GM21576 (cell line): Measurements from ENCODE around the gene IL1F10.
"Not testable (repeated sequence)": the region's sequence is repeated elsewhere in the genome, so short reads cannot be mapped to it uniquely, and the experiment has no call there.

Experiments used
- ATAC-seq: cut with Tn5 transposase; IDR thresholded peaks from one replicate; pipeline ENCODE4 v1.9.1; 2021; ENCODE audit warnings: mild to moderate bottlenecking, moderate library complexity; ENCODE audit not compliant: unreplicated experiment

Gene IL1F10

DNA sequence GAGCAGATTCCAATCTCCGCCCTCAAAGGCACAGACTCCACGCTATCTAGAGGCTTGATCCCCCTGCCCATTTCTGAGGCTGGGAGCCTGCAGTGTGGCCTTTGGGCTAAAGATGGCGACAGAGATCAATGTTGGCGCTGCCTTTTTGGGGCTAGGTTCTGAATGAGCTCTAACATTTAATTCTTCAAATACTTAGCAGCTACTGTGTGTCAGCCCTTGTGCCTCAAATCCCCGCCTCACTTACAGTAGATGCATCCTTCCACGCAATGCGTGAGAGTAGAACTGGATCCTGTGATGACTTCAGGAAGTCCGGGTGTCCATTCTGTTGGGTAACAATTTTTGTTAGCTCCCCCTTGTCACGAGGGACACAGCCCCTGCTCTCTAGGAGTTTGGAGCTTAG is 12.4 kb downstream of the IL1F10 start:
- ATAC-seq = no peak

GRCh38 chr2:113081488-113082210 is 13.9 kb downstream of the IL1F10 start:
- ATAC-seq = no peak

DNA sequence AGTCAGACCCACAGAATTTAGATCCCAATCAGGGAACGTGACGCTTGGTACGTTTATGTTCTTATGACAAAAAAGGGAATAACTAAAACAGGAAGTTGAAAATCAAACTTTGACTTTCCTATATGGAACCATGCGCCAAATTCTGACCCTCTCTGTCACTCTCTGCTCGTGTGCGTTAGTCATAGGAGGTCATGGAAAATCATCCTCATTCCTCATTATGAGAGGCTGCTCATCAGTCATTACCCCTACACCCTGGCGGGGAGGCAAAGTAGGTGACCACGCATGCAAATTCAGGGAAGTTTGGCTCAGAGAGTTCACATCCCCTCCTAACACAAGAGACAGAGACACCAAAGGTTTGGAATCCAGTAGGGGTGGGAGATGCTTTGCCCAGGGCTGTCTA is 15.5 kb downstream of the IL1F10 start:
- ATAC-seq = no peak

DNA sequence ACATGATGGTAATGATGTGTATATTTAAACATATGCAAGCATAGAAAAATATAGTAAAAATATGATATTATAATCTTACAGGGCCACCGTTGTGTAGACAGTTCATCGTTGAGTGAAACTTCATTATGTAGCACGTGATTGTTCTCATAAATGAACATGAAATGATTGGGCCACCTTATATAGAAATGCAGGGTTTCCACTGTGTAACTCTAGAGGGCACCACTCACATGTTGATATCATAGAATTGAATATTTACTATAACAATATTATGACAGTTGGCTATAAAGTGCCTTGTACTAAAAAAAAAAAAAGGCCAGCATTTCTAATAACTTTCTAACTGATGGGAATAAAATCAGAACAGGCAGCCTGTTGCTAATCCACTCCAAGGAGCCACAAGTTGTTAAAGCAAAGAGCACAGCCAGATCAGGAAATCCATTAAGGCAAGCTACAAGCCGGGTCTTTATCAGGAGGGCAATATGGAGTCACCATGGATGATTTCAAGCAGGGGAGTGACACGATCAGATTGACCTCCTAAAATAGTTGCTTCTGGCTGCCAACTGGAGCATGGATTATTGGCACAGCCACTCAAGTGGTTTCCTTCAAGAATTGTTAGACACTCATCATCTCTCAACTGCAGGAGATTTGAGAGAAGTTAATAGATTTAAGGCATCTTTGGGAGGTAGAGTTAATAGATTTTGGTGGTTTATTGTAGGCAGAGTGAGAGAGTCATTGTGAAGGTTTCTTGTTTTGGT is 16.7 kb downstream of the IL1F10 start:
- ATAC-seq = no peak

GRCh38 chr2:113085542-113085941 is 17.8 kb downstream of the IL1F10 start:
- ATAC-seq = no peak

GRCh38 chr2:113088213-113088992 is 20.6 kb downstream of the IL1F10 start:
- ATAC-seq = no peak

DNA sequence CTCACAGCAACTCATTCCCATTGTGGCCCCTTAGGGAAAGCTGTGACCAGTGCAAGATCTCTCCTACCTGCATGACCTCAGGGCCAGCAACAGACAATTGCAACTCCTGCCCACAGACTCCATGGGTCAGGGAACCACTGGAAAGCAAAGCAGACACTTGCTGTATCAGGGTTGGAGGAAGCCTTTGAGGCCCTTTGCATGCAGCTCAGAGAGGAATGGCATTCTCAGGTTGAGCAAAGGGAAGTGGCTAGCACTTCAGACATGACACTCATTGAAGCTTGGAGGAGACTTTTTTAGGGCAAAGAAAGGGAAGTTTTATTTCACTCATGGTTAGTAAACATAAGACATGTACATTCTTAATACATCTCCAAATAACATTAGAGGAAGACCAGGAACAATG is 22.1 kb downstream of the IL1F10 start:
- ATAC-seq = no peak

- no peak for ATAC-seq
Observed at GRCh38 chr2:113091231-113091896, 23.6 kb downstream of the IL1F10 start.

DNA sequence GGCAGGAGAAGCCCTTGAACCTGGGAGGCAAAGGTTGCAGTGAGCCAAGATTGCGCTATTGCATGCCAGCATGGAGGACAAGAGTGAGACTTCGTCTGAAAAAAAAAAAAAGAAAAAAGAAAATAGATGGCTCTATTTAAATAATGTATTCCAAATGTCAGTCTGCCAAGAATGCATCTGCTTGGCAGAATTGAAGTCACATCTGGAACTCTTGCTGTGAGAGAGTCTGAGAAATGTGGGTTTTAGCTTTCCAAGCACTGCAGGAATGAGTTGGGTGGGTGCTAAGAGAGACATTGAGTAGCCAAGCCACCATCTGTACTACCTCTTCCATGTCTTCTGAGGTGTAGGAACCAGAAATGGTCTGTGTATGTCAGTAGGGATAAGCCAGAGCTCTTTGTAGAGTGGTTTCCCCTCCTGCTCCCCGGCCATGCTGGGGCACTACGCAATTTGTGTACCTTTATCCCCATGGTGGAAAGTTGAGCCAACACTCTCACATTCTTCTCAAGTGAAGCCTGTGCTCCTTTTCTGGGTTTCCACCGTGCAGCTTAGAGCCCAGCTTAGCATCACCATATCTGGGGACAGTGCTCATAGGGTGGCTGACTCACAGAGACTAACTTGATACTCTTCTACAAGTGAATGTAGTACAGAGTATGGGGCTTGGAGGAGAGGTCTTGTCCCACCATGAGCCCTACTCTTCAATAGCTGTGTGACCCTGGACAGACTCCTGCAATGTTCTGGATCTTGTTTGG is 25.3 kb downstream of the IL1F10 start:
- no peak for ATAC-seq

DNA sequence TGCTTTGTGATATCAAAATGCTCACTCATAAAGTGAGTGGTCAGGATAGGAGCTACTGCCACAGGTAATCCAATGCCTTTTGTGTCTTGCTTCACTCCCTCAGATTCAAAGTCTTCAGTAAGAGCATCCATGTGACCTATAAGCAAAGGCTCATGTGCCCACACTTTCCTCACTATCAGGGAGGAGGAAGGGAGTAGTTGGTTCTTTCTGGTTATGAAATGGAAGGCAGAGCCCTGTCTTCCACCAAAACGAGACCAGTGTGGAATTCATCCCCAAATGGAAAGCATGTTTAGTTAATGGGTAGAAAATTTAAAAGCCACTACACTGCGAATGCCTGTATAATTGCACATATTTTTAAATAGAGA is 25.8 kb downstream of the IL1F10 start:
- no peak for ATAC-seq

GRCh38 chr2:113096306-113096705 is 28.5 kb downstream of the IL1F10 start:
- ATAC-seq = not testable (repeated sequence)

GRCh38 chr2:113096842-113097618 is 29.3 kb downstream of the IL1F10 start:
- not testable (repeated sequence) for ATAC-seq

- no peak for ATAC-seq
Observed at GRCh38 chr2:113098041-113098440, 30.3 kb downstream of the IL1F10 start.

GRCh38 chr2:113098532-113098931 is 30.8 kb downstream of the IL1F10 start:
- ATAC-seq = no peak

- ATAC-seq = no peak
Observed at GRCh38 chr2:113102133-113102532, 34.4 kb downstream of the IL1F10 start.

DNA sequence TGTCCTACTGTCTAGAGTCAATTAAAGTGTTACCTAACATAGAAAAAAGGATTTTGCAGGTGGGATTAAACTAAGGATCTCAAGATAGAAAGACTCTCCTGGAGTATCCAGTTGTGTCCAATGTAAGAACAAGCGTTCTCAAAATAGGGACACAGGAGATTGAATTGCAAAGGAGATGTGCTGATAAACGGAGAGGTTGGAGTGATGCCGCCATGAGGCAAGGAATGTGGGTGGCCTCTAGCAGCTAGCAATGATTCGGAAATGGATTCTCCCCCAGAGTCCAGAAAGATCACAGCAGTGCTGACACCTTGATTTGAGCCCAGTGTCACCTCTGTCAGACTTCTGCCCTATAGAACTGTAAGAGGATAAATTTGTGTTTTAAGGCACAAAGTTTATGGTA is 35.5 kb downstream of the IL1F10 start:
- ATAC-seq = no peak

GRCh38 chr2:113104054-113104611 is 36.4 kb downstream of the IL1F10 start:
- no peak for ATAC-seq

- ATAC-seq = no peak
Observed at GRCh38 chr2:113105047-113105785, 37.4 kb downstream of the IL1F10 start.

DNA sequence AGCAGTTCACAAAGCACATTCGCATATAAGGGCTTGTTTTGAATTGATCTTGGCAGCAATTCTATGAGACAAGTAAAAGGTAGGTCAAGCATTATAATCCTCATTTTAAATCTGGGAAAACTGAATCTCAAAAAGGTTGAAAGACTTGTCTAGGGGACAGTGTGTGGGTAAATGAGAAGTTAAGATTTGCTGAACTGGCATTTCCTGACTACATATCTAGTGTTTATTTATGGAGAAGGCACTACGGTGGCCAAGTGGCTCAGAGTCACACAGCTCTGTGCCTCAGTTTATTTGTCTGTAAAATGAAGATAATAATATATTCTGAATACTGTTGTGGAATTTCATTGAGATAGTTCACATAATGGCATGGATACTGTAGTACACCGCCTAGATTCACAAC is 43.4 kb downstream of the IL1F10 start:
- no peak for ATAC-seq
